PFSK-1 (cell line): Measurements from ENCODE around the gene TNP2.

Experiments
- POLR2AphosphoS5 ChIP-seq: IDR thresholded peaks from 2 replicates; pipeline ENCODE4 v1.6.1; 2012; ENCODE audit warnings: low read depth, mild to moderate bottlenecking, control low read depth, low read length, moderate library complexity
- TAF1 ChIP-seq: IDR thresholded peaks from 2 replicates; pipeline ENCODE4 v1.6.1; 2012; ENCODE audit warnings: low read length, control low read depth, borderline replicate concordance; ENCODE audit not compliant: insufficient read depth
- TF ChIP-seq, protein P1 (sequence below), 2 experiments: IDR thresholded peaks; 2 replicates each; pipeline versions ENCODE4 v1.6.1 to v1.8.0; 2011 to 2012; ENCODE audit warnings: low read depth in 2 of 2, low read length in 2 of 2, control low read depth in 1 of 2, inconsistent platforms in 1 of 2, mild to moderate bottlenecking in 1 of 2, moderate library complexity in 1 of 2; ENCODE audit not compliant: insufficient read depth in 1 of 2

DNA sequence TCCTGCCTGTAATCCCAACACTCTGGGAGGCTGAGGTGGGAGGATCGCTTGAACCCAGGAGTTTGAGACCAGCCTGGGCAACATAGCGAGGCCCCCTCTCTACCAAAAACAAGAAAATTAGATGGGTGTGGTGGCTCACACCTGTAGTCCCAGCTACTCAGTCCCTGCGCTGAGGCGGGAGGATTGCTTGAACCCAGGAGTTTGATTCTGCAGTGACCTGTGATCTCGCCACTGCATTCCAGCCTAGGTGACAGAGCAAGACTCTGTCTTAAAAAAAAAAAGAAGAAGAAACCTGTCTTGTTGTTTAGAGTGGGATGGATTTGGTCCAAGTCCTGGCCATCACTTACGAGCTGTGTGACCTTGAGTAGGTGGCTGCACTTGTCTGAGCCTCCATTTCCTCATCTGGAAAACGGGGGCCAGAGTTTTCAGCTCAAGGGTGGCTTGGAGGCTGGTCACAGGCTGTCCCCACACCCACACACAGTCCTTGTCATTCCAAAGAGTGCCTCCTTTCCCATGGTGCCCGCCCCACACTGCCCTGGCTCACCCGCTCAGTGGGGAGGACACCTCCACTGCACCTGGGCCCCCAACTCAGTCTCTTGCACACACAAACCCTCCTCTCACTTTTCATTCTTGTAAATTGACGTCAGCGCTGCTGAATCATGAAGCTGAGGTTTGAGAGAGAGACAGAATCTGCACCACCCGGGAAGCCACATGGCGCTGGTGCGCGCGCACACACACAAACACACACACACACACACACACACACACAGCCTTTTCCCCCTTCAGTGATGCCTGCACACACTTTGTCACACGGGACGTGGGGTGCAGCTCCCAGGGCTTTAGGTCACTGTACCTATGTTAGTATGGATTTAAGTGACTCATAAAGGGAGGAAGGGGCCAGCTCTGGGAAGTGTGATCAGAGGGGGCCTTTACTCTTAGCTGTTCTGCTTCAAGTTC, 17.3 kb downstream of the TNP2 start:
- TF ChIP-seq POLR2AphosphoS5 (peak; percentile 59; the same call in 1 of the 2 replicates), TAF1 (no peak)
- TF ChIP-seq, protein P1, sequence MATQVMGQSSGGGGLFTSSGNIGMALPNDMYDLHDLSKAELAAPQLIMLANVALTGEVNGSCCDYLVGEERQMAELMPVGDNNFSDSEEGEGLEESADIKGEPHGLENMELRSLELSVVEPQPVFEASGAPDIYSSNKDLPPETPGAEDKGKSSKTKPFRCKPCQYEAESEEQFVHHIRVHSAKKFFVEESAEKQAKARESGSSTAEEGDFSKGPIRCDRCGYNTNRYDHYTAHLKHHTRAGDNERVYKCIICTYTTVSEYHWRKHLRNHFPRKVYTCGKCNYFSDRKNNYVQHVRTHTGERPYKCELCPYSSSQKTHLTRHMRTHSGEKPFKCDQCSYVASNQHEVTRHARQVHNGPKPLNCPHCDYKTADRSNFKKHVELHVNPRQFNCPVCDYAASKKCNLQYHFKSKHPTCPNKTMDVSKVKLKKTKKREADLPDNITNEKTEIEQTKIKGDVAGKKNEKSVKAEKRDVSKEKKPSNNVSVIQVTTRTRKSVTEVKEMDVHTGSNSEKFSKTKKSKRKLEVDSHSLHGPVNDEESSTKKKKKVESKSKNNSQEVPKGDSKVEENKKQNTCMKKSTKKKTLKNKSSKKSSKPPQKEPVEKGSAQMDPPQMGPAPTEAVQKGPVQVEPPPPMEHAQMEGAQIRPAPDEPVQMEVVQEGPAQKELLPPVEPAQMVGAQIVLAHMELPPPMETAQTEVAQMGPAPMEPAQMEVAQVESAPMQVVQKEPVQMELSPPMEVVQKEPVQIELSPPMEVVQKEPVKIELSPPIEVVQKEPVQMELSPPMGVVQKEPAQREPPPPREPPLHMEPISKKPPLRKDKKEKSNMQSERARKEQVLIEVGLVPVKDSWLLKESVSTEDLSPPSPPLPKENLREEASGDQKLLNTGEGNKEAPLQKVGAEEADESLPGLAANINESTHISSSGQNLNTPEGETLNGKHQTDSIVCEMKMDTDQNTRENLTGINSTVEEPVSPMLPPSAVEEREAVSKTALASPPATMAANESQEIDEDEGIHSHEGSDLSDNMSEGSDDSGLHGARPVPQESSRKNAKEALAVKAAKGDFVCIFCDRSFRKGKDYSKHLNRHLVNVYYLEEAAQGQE (IDR thresholded peaks at IDR 0.05; ENCODE audit: insufficient read depth in 1 of 2, low read depth in 2 of 2, low read length in 2 of 2), result no peak
